Measurements from ENCODE around the gene SPSB1.

GRCh38 chr1:9317591-9318417 lies 25.1 kb downstream of the SPSB1 start:
- TF ChIP-seq POLR2A (IDR thresholded peaks at IDR 0.05) (no peak), CTCF (IDR thresholded peaks at IDR 0.05 in 8 of 11, conservative IDR thresholded peaks at IDR 0.05 in 3 of 11) (no peak), POLR2AphosphoS5 (IDR thresholded peaks at IDR 0.05) (peak; percentile 17 to 29 (median 29))

Data from spleen (tissue), 7 donors.